ELR (cell line): ENCODE data around the gene OTOP3.

Source experiments
- DNase-seq: peaks from one replicate; pipeline ENCODE4 v3.0.0-alpha.2; 2015; ENCODE audit warnings: low read depth

Gene OTOP3

GRCh38 chr17:74986206-74986576 lies 50.5 kb downstream of the OTOP3 start:
- DNase-seq: no peak

DNA sequence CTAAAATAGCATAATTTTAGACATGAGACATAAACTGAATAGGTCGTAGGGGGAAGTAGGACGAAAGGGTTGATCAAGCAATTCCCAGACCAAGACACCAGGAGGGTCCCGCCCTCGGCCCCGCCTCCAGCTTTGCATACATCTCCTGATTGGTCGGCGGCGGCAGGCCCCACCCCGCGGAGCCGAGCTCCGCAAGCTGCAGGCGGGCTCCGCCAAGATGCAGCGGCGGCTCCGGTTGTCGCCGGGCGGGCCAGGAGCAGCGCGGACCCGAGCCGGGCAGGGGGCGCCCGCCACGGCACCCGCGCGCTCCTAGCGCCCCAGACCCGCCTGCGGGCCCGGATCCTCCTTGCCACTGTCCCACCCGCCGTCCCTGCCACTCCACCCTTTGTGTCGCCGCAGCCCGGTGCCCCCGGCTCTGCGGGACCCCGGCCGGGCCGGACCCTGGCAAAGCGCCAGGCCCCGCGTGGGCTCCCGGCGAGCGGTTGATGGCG lies 51.8 kb downstream of the OTOP3 start, which contains the start of gene CDR2L:
Gene CDR2L (plus strand): TSS at position 215 of the 491 bp plus-strand sequence. CDS start 412 bp downstream, outside the sequence.
- peak; percentile 95 for DNase-seq

- DNase-seq: peak; percentile 81
Observed at GRCh38 chr17:74987909-74988711, 52.4 kb downstream of the OTOP3 start.

DNA sequence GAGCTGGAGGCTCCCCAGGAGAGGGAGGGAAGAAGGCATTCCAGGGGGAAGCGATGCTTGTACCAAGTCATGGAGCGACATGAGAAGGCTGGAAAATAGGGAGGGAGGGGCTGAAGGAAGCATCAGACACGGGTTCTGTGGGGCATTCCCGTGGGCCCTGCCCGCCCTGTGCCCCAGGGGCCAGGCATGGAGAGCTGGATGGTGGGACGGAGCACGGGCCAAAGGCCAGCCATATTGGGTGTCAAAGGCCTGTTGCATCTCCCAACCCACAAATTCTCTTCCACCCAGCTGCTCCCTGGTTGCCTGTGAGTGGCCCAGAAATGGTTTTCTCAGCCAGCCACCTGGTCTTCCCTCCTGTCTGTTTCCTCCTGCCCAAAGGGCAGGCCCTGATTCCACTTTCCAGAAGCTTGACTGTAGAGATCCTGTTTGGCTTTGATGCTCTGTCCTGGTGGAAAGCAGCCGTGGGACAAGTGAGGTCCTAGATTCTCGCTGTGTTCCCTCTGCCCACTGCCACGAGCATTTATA lies 54.9 kb downstream of the OTOP3 start:
- DNase-seq: no peak

DNA sequence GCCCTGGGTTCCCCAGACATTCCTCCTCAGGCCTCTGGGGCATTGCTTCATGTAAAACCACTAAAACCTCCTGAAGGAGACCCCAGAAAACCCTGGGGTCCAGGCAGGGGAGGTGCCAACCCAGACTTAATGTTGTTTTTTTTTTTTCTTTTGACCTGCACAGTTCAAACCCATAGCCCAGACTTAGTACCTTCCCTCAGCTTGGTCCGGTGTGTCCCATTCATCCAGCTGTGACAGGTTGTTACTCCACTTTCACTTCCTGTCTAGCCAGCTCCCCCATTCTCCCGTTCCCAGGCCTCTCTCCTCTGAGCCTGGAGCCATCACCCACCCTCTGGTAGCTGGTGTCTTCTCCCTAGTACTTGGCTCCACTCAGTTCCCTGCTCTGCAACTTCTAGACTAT lies 56.5 kb downstream of the OTOP3 start:
- no peak for DNase-seq

GRCh38 chr17:74994440-74994839 lies 58.7 kb downstream of the OTOP3 start:
- DNase-seq: no peak

GRCh38 chr17:74995847-74996246 lies 60.1 kb downstream of the OTOP3 start:
- no peak for DNase-seq

GRCh38 chr17:74998783-74999182 lies 63.1 kb downstream of the OTOP3 start:
- no peak for DNase-seq

- DNase-seq: no peak
Observed at GRCh38 chr17:74999523-74999922, 63.8 kb downstream of the OTOP3 start.
